H9 (cell line): Measurements from ENCODE around the gene API5. TPM values are rescaled to one million over a fixed set of nuclear protein-coding genes. Genes with fewer than 3 reads are reported as not detected.

Source experiments
- DNase-seq: peaks from one replicate; pipeline ENCODE4 v3.0.0-alpha.2; 2017
- H2AFZ ChIP-seq: one replicate; pipeline ENCODE4 v1.6.1; 2013; ENCODE audit warnings: mild to moderate bottlenecking, low read length, control low read depth, moderate library complexity
- H2AK5ac ChIP-seq: 2 replicates; pipeline ENCODE4 v1.6.1; 2013; ENCODE audit warnings: low read length, control low read depth, mixed read lengths; ENCODE audit not compliant: insufficient read length
- H2BK120ac ChIP-seq: one replicate; pipeline ENCODE4 v1.6.1; 2013; ENCODE audit warnings: low read depth, mild to moderate bottlenecking, low read length, control low read depth, inconsistent platforms; ENCODE audit not compliant: poor library complexity, severe bottlenecking
- H2BK12ac ChIP-seq: 2 replicates; pipeline ENCODE4 v1.6.1; 2013; ENCODE audit warnings: low read length, control low read depth, mixed read lengths, low read depth; ENCODE audit not compliant: insufficient read length
- H2BK15ac ChIP-seq: 2 replicates; pipeline ENCODE4 v1.6.1; 2013; ENCODE audit warnings: low read depth, low read length, control low read depth
- H2BK20ac ChIP-seq: one replicate; pipeline ENCODE4 v1.6.1; 2013; ENCODE audit warnings: low read depth, mild to moderate bottlenecking, low read length, control low read depth, inconsistent platforms; ENCODE audit not compliant: poor library complexity, severe bottlenecking
- H2BK5ac ChIP-seq: 2 replicates; pipeline ENCODE4 v1.6.1; 2013; ENCODE audit warnings: low read length, control low read depth, mixed read lengths; ENCODE audit not compliant: insufficient read length
- H3K14ac ChIP-seq: 2 replicates; pipeline ENCODE4 v1.6.1; 2013; ENCODE audit warnings: low read length, control low read depth; ENCODE audit not compliant: insufficient read depth
- H3K18ac ChIP-seq: 2 replicates; pipeline ENCODE4 v1.6.1; 2013; ENCODE audit warnings: low read depth, mild to moderate bottlenecking, mixed read lengths, low read length, control low read depth; ENCODE audit not compliant: insufficient read length
- H3K23ac ChIP-seq: 2 replicates; pipeline ENCODE4 v1.6.1; 2013; ENCODE audit warnings: low read length, control low read depth, mixed read lengths, low read depth; ENCODE audit not compliant: insufficient read length
- H3K23me2 ChIP-seq: 2 replicates; pipeline ENCODE4 v1.6.1; 2013; ENCODE audit warnings: low read depth, mild to moderate bottlenecking, mixed read lengths, low read length, control low read depth; ENCODE audit not compliant: insufficient read length, poor library complexity, severe bottlenecking
- H3K27ac ChIP-seq: 2 replicates; pipeline ENCODE4 v1.5.1; 2013; ENCODE audit warnings: low read length, control low read depth, mixed read lengths, low read depth; ENCODE audit not compliant: insufficient read length
- H3K27me3 ChIP-seq: 2 replicates; pipeline ENCODE4 v1.6.1; 2013; ENCODE audit warnings: low read length, control low read depth, inconsistent platforms; ENCODE audit not compliant: insufficient read depth
- H3K4ac ChIP-seq: 2 replicates; pipeline ENCODE4 v1.6.1; 2013; ENCODE audit warnings: low read depth, mild to moderate bottlenecking, control low read depth, inconsistent platforms, low read length, moderate library complexity
- H3K4me1 ChIP-seq: 2 replicates; pipeline ENCODE4 v1.6.1; 2013; ENCODE audit warnings: low read length, control low read depth, inconsistent platforms; ENCODE audit not compliant: insufficient read depth
- H3K4me2 ChIP-seq: 2 replicates; pipeline ENCODE4 v1.6.1; 2013; ENCODE audit warnings: low read length, control low read depth, mixed read lengths; ENCODE audit not compliant: insufficient read length, insufficient read depth
- H3K56ac ChIP-seq: 2 replicates; pipeline ENCODE4 v1.6.1; 2013; ENCODE audit warnings: low read depth, mild to moderate bottlenecking, mixed read lengths, low read length, control low read depth; ENCODE audit not compliant: insufficient read length
- H3K79me1 ChIP-seq: 2 replicates; pipeline ENCODE4 v1.6.1; 2013; ENCODE audit warnings: low read depth, mild to moderate bottlenecking, moderate library complexity, low read length, control low read depth, inconsistent platforms; ENCODE audit not compliant: insufficient read depth, poor library complexity, severe bottlenecking
- H3K79me2 ChIP-seq: 2 replicates; pipeline ENCODE4 v1.6.1; 2013; ENCODE audit warnings: low read length, control low read depth, inconsistent platforms; ENCODE audit not compliant: insufficient read depth
- H3K9ac ChIP-seq: 2 replicates; pipeline ENCODE4 v1.6.1; 2013; ENCODE audit warnings: low read length, control low read depth, mixed read lengths; ENCODE audit not compliant: insufficient read length; ENCODE audit errors: extremely low read depth
- H3K9me3 ChIP-seq: one replicate; pipeline ENCODE4 v1.6.1; 2013; ENCODE audit warnings: low read depth, low read length, inconsistent platforms; ENCODE audit not compliant: control insufficient read depth
- H3T11ph ChIP-seq: one replicate; pipeline ENCODE4 v1.6.1; 2013; ENCODE audit warnings: mild to moderate bottlenecking, low read length, control low read depth, inconsistent platforms
- H4K20me1 ChIP-seq: one replicate; pipeline ENCODE4 v1.6.1; 2013; ENCODE audit not compliant: control insufficient read depth, insufficient read length, insufficient read depth
- H4K5ac ChIP-seq: 2 replicates; pipeline ENCODE4 v1.6.1; 2013; ENCODE audit warnings: low read depth, mild to moderate bottlenecking, mixed read lengths, low read length, control low read depth; ENCODE audit not compliant: insufficient read length
- H4K8ac ChIP-seq: replicated peaks from 2 replicates; pipeline ENCODE4 v1.6.1; 2013; ENCODE audit warnings: low read length, control low read depth, mixed read lengths, low read depth; ENCODE audit not compliant: insufficient read length
- H4K91ac ChIP-seq: 2 replicates; pipeline ENCODE4 v1.6.1; 2013; ENCODE audit warnings: low read depth, mild to moderate bottlenecking, moderate library complexity, mixed read lengths, low read length, control low read depth; ENCODE audit not compliant: insufficient read length
- H3K27ac Mint-ChIP-seq, 3 experiments: 2 replicates in 2 of 3; 3 replicates in 1 of 3; pipeline ENCODE4 v1.8.0; 2020 to 2021; ENCODE audit warnings: mixed read lengths in 3 of 3, mild to moderate bottlenecking in 1 of 3, moderate library complexity in 1 of 3
- H3K27me3 Mint-ChIP-seq: 2 replicates; pipeline ENCODE4 v1.8.0; 2021; ENCODE audit warnings: low read depth, mild to moderate bottlenecking, moderate library complexity, mixed read lengths
- H3K36me3 Mint-ChIP-seq, 3 experiments: 2 replicates in 2 of 3; 3 replicates in 1 of 3; pipeline ENCODE4 v1.8.0; 2020 to 2021; ENCODE audit warnings: low read depth in 3 of 3, mixed read lengths in 3 of 3; ENCODE audit not compliant: insufficient read depth in 1 of 3
- H3K4me1 Mint-ChIP-seq, 2 experiments: 2 replicates each; pipeline ENCODE4 v1.8.0; 2020; ENCODE audit warnings: mixed read lengths in 2 of 2
- H3K4me3 Mint-ChIP-seq, 2 experiments: 2 replicates in 1 of 2; 3 replicates in 1 of 2; pipeline ENCODE4 v1.8.0; 2020 to 2021; ENCODE audit warnings: mild to moderate bottlenecking in 2 of 2, mixed read lengths in 2 of 2, moderate library complexity in 1 of 2
- H3K9me3 Mint-ChIP-seq, 2 experiments: 2 replicates in 1 of 2; 3 replicates in 1 of 2; pipeline ENCODE4 v1.8.0; 2020; ENCODE audit warnings: mild to moderate bottlenecking in 2 of 2, mixed read lengths in 2 of 2, moderate library complexity in 1 of 2
- CTCF ChIP-seq: fragments of 200-600 bp; sonication (generic); conservative IDR thresholded peaks from 3 replicates; pipeline ENCODE4 v1.8.0; 2021; ENCODE audit warnings: antibody characterized with exemption, mild to moderate bottlenecking
- WGBS: extraction: QIAGEN DNeasy Blood & Tissue Kit; methylation state at CpG from one replicate; pipeline ENCODE4 v1.1.7; 2013; ENCODE audit warnings: missing lambda C conversion rate, low lambda C conversion rate, mixed read lengths; ENCODE audit not compliant: insufficient read length; ENCODE audit errors: extremely low coverage; 5-methylcytosine and 5-hydroxymethylcytosine counted together
- total RNA-seq: library from RNA; stranded (reverse); gene quantifications from 2 replicates; pipeline ENCODE4 v1.2.1, GENCODE V29; 2021

Gene API5
- total RNA-seq, 1 experiment from 2014 or later: 147 TPM

- H3K4me3 Mint-ChIP-seq: no peak overlapping the region
- Histone ChIP-seq H4K8ac (no peak overlapping the region), H2AK5ac (no peak overlapping the region), H3K23me2 (no peaks in the 10 kb centered on the region), H4K91ac (no peak overlapping the region), H4K5ac (no peak overlapping the region), H3K14ac (no peak overlapping the region), H3K9me3 (no peaks in the 10 kb centered on the region), H2BK20ac (no peak overlapping the region), H3K23ac (no peak overlapping the region), H2BK5ac (no peak overlapping the region), H3K4ac (no peak overlapping the region), H3K9ac (no peak overlapping the region), H3K4me2 (no peak overlapping the region), H2AFZ (no peak overlapping the region), H4K20me1 (no peaks in the 10 kb centered on the region), H3K79me2 (peaks cover 2% of the 10 kb centered on the region; the same call in 1 of the 2 replicates), H3K27ac (no peak overlapping the region), H2BK120ac (no peak overlapping the region), H3K4me1 (no peaks in the 10 kb centered on the region), H3K27me3 (no peaks in the 10 kb centered on the region), H3T11ph (no peak overlapping the region), H3K56ac (no peak overlapping the region), H3K79me1 (peaks cover 4% of the 10 kb centered on the region), H2BK12ac (no peak overlapping the region), H2BK15ac (no peak overlapping the region), H3K18ac (no peak overlapping the region)
- no peak for DNase-seq
- H3K27ac Mint-ChIP-seq: no peak overlapping the region
- WGBS: no CpG with 5 or more reads among the region's 2 CpGs
- no peak for TF ChIP-seq CTCF
- no peaks in the 10 kb centered on the region for H3K27me3 Mint-ChIP-seq
- H3K4me1 Mint-ChIP-seq: peaks cover 2 to 11% of the 10 kb centered on the region in 2 experiments; a peak in 3 of 4 replicates
- H3K9me3 Mint-ChIP-seq: no peaks in the 10 kb centered on the region
- H3K36me3 Mint-ChIP-seq: peaks cover 2 to 9% (median 5%) of the 10 kb centered on the region in 3 experiments; a peak in 4 of 7 replicates
Observed at GRCh38 chr11:43376065-43376464, 64.3 kb downstream of the API5 start.
